ENCODE results near the gene ASIC2. TPM values are rescaled to one million over a fixed set of nuclear protein-coding genes. Genes with fewer than 3 reads are reported as not detected.

ASIC2 gene
- total RNA-seq, 1 experiment from 2014 or later, result 0.74 TPM

DNA sequence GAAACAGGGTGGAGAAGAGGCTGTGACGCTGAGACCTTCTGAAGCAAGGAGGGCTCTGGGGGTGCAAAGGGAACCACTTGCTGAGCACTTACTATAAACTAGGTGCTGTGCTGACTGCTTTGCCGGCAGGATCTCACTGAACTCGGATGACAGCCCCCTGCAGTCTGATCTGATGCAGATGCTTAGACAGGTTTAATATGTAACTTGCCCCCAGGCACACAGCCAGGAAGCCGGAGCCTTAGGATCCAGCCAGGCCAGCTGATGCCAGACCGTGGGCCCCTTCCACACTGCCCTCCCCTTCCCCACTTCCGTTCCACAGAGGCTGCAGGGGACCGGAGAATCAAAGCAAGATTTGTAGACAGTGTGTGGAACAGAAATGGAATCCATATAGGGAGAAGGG is 278.3 kb downstream of the ASIC2 start:
- H3K4ac ChIP-seq (ENCODE audit: low read depth, low read length), result no peak overlapping the region
- peak; percentile 21 for DNase-seq
- no peak overlapping the region for H3K23ac ChIP-seq (ENCODE audit: insufficient read length, low read depth, low read length)
- H3K79me2 ChIP-seq (ENCODE audit: insufficient read depth, low read length), result no peaks in the 10 kb centered on the region
- H3K27ac ChIP-seq (ENCODE audit: insufficient read length, low read depth, low read length), result no peak overlapping the region
- H4K5ac ChIP-seq (ENCODE audit: insufficient read length, low read depth, low read length), result no peak overlapping the region
- no peaks in the 10 kb centered on the region for H4K20me1 ChIP-seq (ENCODE audit: control insufficient read depth, insufficient read depth, insufficient read length)
- peaks cover 9% of the 10 kb centered on the region for H3K27me3 Mint-ChIP-seq (ENCODE audit: low read depth)
- no peak overlapping the region for H2BK5ac ChIP-seq (ENCODE audit: insufficient read length, low read length)
- H3K56ac ChIP-seq (ENCODE audit: insufficient read length, low read depth, low read length), result no peak overlapping the region
- H2BK20ac ChIP-seq (ENCODE audit: low read depth, low read length, poor library complexity, severe bottlenecking), result no peak overlapping the region
- no CpG with 5 or more reads among the region's 7 CpGs for WGBS (ENCODE audit: extremely low coverage, insufficient read length, low lambda C conversion rate)
- H3K18ac ChIP-seq (ENCODE audit: insufficient read length, low read depth, low read length), result no peak overlapping the region
- no peak overlapping the region for H2BK15ac ChIP-seq (ENCODE audit: low read depth, low read length)
- H4K91ac ChIP-seq (ENCODE audit: insufficient read length, low read depth, low read length), result no peak overlapping the region
- no peak overlapping the region for H3K9ac ChIP-seq (ENCODE audit: extremely low read depth, insufficient read length, low read length)
- H3K9me3 Mint-ChIP-seq, result no peaks in the 10 kb centered on the region; a peak in 1 of 5 replicates
- H3K4me1 ChIP-seq (ENCODE audit: insufficient read depth, low read length), result no peaks in the 10 kb centered on the region
- no peak overlapping the region for H2AK5ac ChIP-seq (ENCODE audit: insufficient read length, low read length)
- no peak overlapping the region for H3T11ph ChIP-seq (ENCODE audit: low read length)
- H3K4me3 Mint-ChIP-seq, result no peak overlapping the region
- H3K4me1 Mint-ChIP-seq, result peaks cover 0 to 7% of the 10 kb centered on the region in 2 experiments
- H3K79me1 ChIP-seq (ENCODE audit: insufficient read depth, low read depth, low read length, poor library complexity, severe bottlenecking), result no peaks in the 10 kb centered on the region
- H3K9me3 ChIP-seq (ENCODE audit: control insufficient read depth, low read depth, low read length), result no peaks in the 10 kb centered on the region
- H4K8ac ChIP-seq (replicated peaks; ENCODE audit: insufficient read length, low read depth, low read length), result no peak overlapping the region
- no peaks in the 10 kb centered on the region; a peak in 1 of 7 replicates for H3K36me3 Mint-ChIP-seq (ENCODE audit: insufficient read depth in 1 of 3, low read depth in 3 of 3)
- H3K23me2 ChIP-seq (ENCODE audit: insufficient read length, low read depth, low read length, poor library complexity, severe bottlenecking), result no peaks in the 10 kb centered on the region
- H2BK120ac ChIP-seq (ENCODE audit: low read depth, low read length, poor library complexity, severe bottlenecking), result no peak overlapping the region
- no peak overlapping the region for H3K14ac ChIP-seq (ENCODE audit: insufficient read depth, low read length)
- TF ChIP-seq CTCF (conservative IDR thresholded peaks at IDR 0.05), result no peak
- no peak overlapping the region for H2AFZ ChIP-seq (ENCODE audit: low read length)
- H3K27ac Mint-ChIP-seq, result peak overlapping the region in 1 of 3 experiments; percentile 52; a peak in 1 of 7 replicates
- no peaks in the 10 kb centered on the region for H3K27me3 ChIP-seq (ENCODE audit: insufficient read depth, low read length)
- H3K4me2 ChIP-seq (ENCODE audit: insufficient read depth, insufficient read length, low read length), result no peak overlapping the region
- no peak overlapping the region for H2BK12ac ChIP-seq (ENCODE audit: insufficient read length, low read depth, low read length)

Measured in H9 (cell line).